ENCODE data around the gene TPP2.

TPP2 gene

GRCh38 chr13:102586615-102587014, 10.2 kb upstream of the TPP2 start:
- Mint-ChIP-seq H3K27me3 (ENCODE audit: low read depth) (no peaks in the 10 kb centered on the region), H3K4me3 (no peak overlapping the region), H3K36me3 (ENCODE audit: low read depth) (no peaks in the 10 kb centered on the region), H3K27ac (no peak overlapping the region), H3K4me1 (peaks cover 11% of the 10 kb centered on the region), H3K9me3 (no peaks in the 10 kb centered on the region)
- no peak for TF ChIP-seq CTCF (IDR thresholded peaks at IDR 0.05; ENCODE audit: unreplicated experiment in 3 of 3)

DNA sequence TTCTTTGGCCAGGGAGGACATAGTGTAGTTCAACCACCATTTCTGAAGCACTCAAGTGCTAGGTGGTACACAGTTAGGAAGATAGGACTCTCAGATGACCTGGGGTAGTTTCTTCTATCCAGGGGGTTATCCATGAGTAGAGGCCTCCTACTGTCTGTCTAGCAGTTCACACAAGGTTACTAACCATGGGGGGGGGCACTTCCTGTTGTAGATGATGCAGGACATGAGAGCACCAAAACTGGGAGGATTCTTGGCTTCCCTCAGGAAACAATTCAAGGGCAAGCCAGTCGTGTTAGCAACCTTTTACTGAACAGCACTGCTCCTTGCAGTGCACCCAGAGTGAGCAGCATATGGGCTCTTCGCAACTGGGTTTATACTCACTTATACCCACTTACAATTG, 8.9 kb upstream of the TPP2 start:
- no peak for TF ChIP-seq CTCF (IDR thresholded peaks at IDR 0.05; ENCODE audit: unreplicated experiment in 3 of 3)
- Mint-ChIP-seq H3K27ac (no peak overlapping the region), H3K9me3 (no peaks in the 10 kb centered on the region), H3K4me3 (no peak overlapping the region), H3K27me3 (ENCODE audit: low read depth) (no peaks in the 10 kb centered on the region), H3K4me1 (peaks cover 17% of the 10 kb centered on the region), H3K36me3 (ENCODE audit: low read depth) (no peaks in the 10 kb centered on the region)

- TF ChIP-seq CTCF (IDR thresholded peaks at IDR 0.05; ENCODE audit: unreplicated experiment in 3 of 3): no peak
- Mint-ChIP-seq H3K27me3 (ENCODE audit: low read depth) (no peaks in the 10 kb centered on the region), H3K9me3 (no peaks in the 10 kb centered on the region), H3K27ac (no peak overlapping the region), H3K4me3 (no peak overlapping the region), H3K36me3 (ENCODE audit: low read depth) (no peaks in the 10 kb centered on the region), H3K4me1 (peaks cover 12% of the 10 kb centered on the region)
Measured at GRCh38 chr13:102589301-102589822, 7.4 kb upstream of the TPP2 start.

GRCh38 chr13:102591988-102592781, 4.6 kb upstream of the TPP2 start:
- Mint-ChIP-seq H3K27ac (peak overlapping the region; percentile 57 to 85 (median 79)), H3K4me3 (peak overlapping the region; percentile 87 to 94 (median 90)), H3K9me3 (no peaks in the 10 kb centered on the region), H3K36me3 (ENCODE audit: low read depth) (no peaks in the 10 kb centered on the region), H3K4me1 (peaks cover 7% of the 10 kb centered on the region), H3K27me3 (ENCODE audit: low read depth) (no peaks in the 10 kb centered on the region)
- TF ChIP-seq CTCF (IDR thresholded peaks at IDR 0.05; ENCODE audit: unreplicated experiment in 3 of 3): peak; percentile 45 to 58 (median 53)

- Mint-ChIP-seq H3K4me1 (peaks cover 12% of the 10 kb centered on the region), H3K4me3 (peak overlapping the region in 1 of 3 experiments; percentile 42), H3K27me3 (ENCODE audit: low read depth) (no peaks in the 10 kb centered on the region), H3K9me3 (no peaks in the 10 kb centered on the region), H3K36me3 (ENCODE audit: low read depth) (no peaks in the 10 kb centered on the region), H3K27ac (peak overlapping the region in 1 of 3 experiments; percentile 27)
- no peak for TF ChIP-seq CTCF (IDR thresholded peaks at IDR 0.05; ENCODE audit: unreplicated experiment in 3 of 3)
Measured at GRCh38 chr13:102593466-102593865, 3.3 kb upstream of the TPP2 start.
